K562 (cell line): ENCODE measurements around the gene EML5. TPM values are rescaled to one million over a fixed set of nuclear protein-coding genes. Genes with fewer than 3 reads are reported as not detected.

ENCODE experiments used
- ATF1 ChIP-seq, 2 experiments: fragments of 450-650 bp in 1 of 2; IDR thresholded peaks; 2 replicates each; pipeline ENCODE4 v1.6.1; 2016; ENCODE audit warnings: missing compliant biosample characterization in 1 of 2, missing genetic modification characterization in 1 of 2
- CREM ChIP-seq: IDR thresholded peaks from 2 replicates; pipeline ENCODE4 v1.6.1; 2014; ENCODE audit warnings: antibody characterized with exemption, low read depth
- DPF2 ChIP-seq: fragments of 450-650 bp; IDR thresholded peaks from 2 replicates; pipeline ENCODE4 v1.6.1; 2016
- FOXA1 ChIP-seq: fragments of 450-650 bp; IDR thresholded peaks from 2 replicates; pipeline ENCODE4 v1.6.1; 2016; ENCODE audit warnings: mild to moderate bottlenecking, borderline replicate concordance
- FOXA3 ChIP-seq, 2 experiments: fragments of 450-650 bp in 1 of 2; sonication (generic) in 1 of 2; formaldehyde crosslinking; IDR thresholded peaks in 1 of 2; conservative IDR thresholded peaks in 1 of 2; 2 replicates each; pipeline versions ENCODE4 v1.4.0 to v1.8.0; 2020 to 2022; ENCODE audit warnings: mild to moderate bottlenecking in 2 of 2, missing genetic modification reagents in 1 of 2
- KDM5B ChIP-seq: fragments of 200-600 bp; sonication (generic); IDR thresholded peaks from 2 replicates; pipeline ENCODE4 v1.6.1; 2012; ENCODE audit warnings: low read depth, mild to moderate bottlenecking, moderate library complexity, low read length, control low read depth, inconsistent platforms; ENCODE audit not compliant: insufficient replicate concordance
- L3MBTL2 ChIP-seq: fragments of 450-650 bp; IDR thresholded peaks from 2 replicates; pipeline ENCODE4 v1.6.1; 2016; ENCODE audit warnings: mild to moderate bottlenecking, moderate library complexity
- LEF1 ChIP-seq: fragments of 450-650 bp; IDR thresholded peaks from 2 replicates; pipeline ENCODE4 v1.6.1; 2016; ENCODE audit warnings: mild to moderate bottlenecking
- MAZ ChIP-seq, 2 experiments: fragments of 450-650 bp in 1 of 2; sonication (generic) in 1 of 2; formaldehyde crosslinking; IDR thresholded peaks in 1 of 2; conservative IDR thresholded peaks in 1 of 2; 2 replicates each; pipeline versions ENCODE4 v1.4.0 to v1.5.0; 2020; ENCODE audit warnings: mild to moderate bottlenecking in 1 of 2, missing genetic modification reagents in 1 of 2
- MTF1 ChIP-seq: fragments of 250-450 bp; sonication (Bioruptor Pico); IDR thresholded peaks from 2 replicates; pipeline ENCODE4 v1.9.0; 2021; ENCODE audit warnings: moderate library complexity, mild to moderate bottlenecking, inconsistent platforms, borderline replicate concordance
- MXI1 ChIP-seq: IDR thresholded peaks from 2 replicates; pipeline ENCODE4 v1.6.1; 2011; ENCODE audit warnings: low read depth, mild to moderate bottlenecking, improper control_type of control experiment, low read length
- NFIX ChIP-seq: fragments of 250-450 bp; sonication (Bioruptor Pico); IDR thresholded peaks from 2 replicates; pipeline ENCODE4 v1.4.0; 2020; ENCODE audit warnings: low read depth, mild to moderate bottlenecking, moderate library complexity
- NFXL1 ChIP-seq: fragments of 450-650 bp; formaldehyde crosslinking; IDR thresholded peaks from 2 replicates; pipeline ENCODE4 v1.4.0; 2021; ENCODE audit warnings: mild to moderate bottlenecking
- POLR3G ChIP-seq: IDR thresholded peaks from 2 replicates; pipeline ENCODE4 v1.6.1; 2011; ENCODE audit not compliant: insufficient read length, insufficient replicate concordance; ENCODE audit errors: extremely low read depth
- RBM22 ChIP-seq: fragments of 200-400 bp; formaldehyde crosslinking; IDR thresholded peaks from 2 replicates; pipeline ENCODE4 v1.6.1; 2018; ENCODE audit warnings: low read length, low read depth; ENCODE audit not compliant: poor library complexity, severe bottlenecking
- RFX5 ChIP-seq: IDR thresholded peaks from 2 replicates; pipeline ENCODE4 v1.6.1; 2011; ENCODE audit warnings: low read depth, mild to moderate bottlenecking, improper control_type of control experiment, low read length
- RNF2 ChIP-seq: sonication (generic); IDR thresholded peaks from 2 replicates; pipeline ENCODE4 v1.6.1; 2016
- SIX5 ChIP-seq, 2 experiments: IDR thresholded peaks; 2 replicates each; pipeline ENCODE4 v1.6.1; 2011; ENCODE audit warnings: low read length in 2 of 2, borderline replicate concordance in 1 of 2, low read depth in 1 of 2, mild to moderate bottlenecking in 1 of 2, moderate library complexity in 1 of 2; ENCODE audit not compliant: insufficient read depth in 1 of 2
- STAT5B ChIP-seq: fragments of 250-450 bp; sonication (Bioruptor Pico); IDR thresholded peaks from 2 replicates; pipeline ENCODE4 v1.8.0; 2021; ENCODE audit warnings: mild to moderate bottlenecking, inconsistent platforms
- ZNF239 ChIP-seq: fragments of 250-450 bp; sonication (Bioruptor Pico); IDR thresholded peaks from 2 replicates; pipeline ENCODE4 v1.4.0; 2020; ENCODE audit warnings: mild to moderate bottlenecking
- polyA plus RNA-seq, 8 experiments: library from polyadenylated mRNA; depleted of rRNA in 4 of 8; stranded (reverse) in 5 of 8; unstranded in 3 of 8; fragments of >200 nt; fragmentation: Nextera tagmentation in 2 of 8; fragmentation: Illumina TruSeq in 1 of 8; extraction: Ambion mirVana in 2 of 8; extraction: Trizol in 1 of 8; gene quantifications; 2 replicates each; pipeline versions ENCODE4 v1.2.1 to v1.2.3, GENCODE V29; 2011 to 2014; ENCODE audit warnings: inconsistent platforms in 1 of 8, missing spikeins in 1 of 8
- total RNA-seq, 7 experiments: library from RNA; depleted of rRNA in 6 of 7; stranded (reverse); fragments of >200 nt in 6 of 7; fragmentation: Illumina TruSeq in 2 of 7; extraction: Trizol in 2 of 7; gene quantifications; 2 replicates each; pipeline versions ENCODE4 v1.2.1 to v1.2.3, GENCODE V29; 2011 to 2021; ENCODE audit warnings: low replicate concordance in 1 of 7
- TF ChIP-seq, protein P1 (sequence below): fragments of 450-650 bp; IDR thresholded peaks from 2 replicates; pipeline ENCODE4 v1.7.0; 2016; ENCODE audit warnings: borderline replicate concordance
- TF ChIP-seq, protein P2 (sequence below): fragments of 450-650 bp; IDR thresholded peaks from one replicate; pipeline ENCODE4 v1.6.1; 2018; ENCODE audit warnings: mild to moderate bottlenecking, moderate library complexity; ENCODE audit not compliant: partially characterized antibody
- TF ChIP-seq, protein P3 (sequence below): fragments of 250-450 bp; sonication (Bioruptor Pico); IDR thresholded peaks from 2 replicates; pipeline ENCODE4 v1.8.0; 2021; ENCODE audit warnings: moderate library complexity, mild to moderate bottlenecking, inconsistent platforms
- TF ChIP-seq, protein P4 (sequence below): fragments of 450-650 bp; IDR thresholded peaks from 2 replicates; pipeline ENCODE4 v1.6.1; 2018; ENCODE audit warnings: mild to moderate bottlenecking, low read depth; ENCODE audit not compliant: partially characterized antibody

Gene EML5
- total and polyA plus RNA-seq, 9 of the 15 experiments (the other 6 are each of a cell fraction or from before 2014, with no cell fraction given), result 0.06 to 0.34 (median 0.22) TPM

DNA sequence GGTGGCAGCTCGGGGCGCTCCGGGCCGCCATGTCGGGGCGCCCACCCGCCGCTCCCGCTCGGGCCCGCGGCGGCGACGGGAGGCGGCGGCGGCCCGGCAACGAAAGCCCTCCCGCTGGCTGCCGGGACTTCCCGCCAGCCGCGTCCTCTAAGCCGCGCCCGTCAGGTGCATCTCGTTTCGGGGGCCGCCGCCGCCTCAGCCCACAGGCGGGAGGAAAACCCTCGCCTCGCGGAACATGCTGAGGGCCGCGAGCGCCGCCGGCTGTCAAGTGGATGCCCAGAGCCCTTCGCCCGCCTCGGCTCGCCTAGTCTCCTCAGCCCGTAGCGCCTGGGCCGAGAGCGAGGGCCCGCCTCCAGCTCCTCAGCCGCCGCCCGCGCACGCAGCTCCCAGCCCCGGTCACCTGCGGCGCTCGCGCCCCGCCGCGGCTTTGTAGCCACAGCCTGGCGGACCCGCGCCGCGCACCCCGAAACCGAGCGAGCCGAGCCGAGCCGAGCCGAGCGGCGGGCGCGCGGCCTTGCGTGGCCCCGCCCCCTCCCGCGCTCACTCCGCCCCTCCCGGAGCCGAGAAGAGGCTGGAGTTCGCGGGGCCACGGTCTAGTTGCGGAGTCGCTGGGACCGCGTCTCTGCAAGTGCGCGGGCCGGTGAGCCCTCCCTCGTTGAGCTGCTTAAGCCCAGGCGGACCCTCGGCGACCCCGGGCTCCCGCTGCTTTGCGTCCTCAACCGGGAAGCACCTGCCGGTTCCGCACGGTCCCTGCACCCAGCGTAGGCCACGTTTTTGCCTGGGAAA, at the start of gene EML5 (continued):
- TF ChIP-seq L3MBTL2, result peak; percentile 65; the same call in 1 of the 2 replicates
- peak; percentile 53 for TF ChIP-seq KDM5B
- TF ChIP-seq DPF2, result no peak
- TF ChIP-seq MXI1, result no peak
- TF ChIP-seq STAT5B, result no peak
- TF ChIP-seq RNF2, result no peak
- TF ChIP-seq, protein P1, sequence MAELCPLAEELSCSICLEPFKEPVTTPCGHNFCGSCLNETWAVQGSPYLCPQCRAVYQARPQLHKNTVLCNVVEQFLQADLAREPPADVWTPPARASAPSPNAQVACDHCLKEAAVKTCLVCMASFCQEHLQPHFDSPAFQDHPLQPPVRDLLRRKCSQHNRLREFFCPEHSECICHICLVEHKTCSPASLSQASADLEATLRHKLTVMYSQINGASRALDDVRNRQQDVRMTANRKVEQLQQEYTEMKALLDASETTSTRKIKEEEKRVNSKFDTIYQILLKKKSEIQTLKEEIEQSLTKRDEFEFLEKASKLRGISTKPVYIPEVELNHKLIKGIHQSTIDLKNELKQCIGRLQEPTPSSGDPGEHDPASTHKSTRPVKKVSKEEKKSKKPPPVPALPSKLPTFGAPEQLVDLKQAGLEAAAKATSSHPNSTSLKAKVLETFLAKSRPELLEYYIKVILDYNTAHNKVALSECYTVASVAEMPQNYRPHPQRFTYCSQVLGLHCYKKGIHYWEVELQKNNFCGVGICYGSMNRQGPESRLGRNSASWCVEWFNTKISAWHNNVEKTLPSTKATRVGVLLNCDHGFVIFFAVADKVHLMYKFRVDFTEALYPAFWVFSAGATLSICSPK, result no peak
- TF ChIP-seq, protein P2, sequence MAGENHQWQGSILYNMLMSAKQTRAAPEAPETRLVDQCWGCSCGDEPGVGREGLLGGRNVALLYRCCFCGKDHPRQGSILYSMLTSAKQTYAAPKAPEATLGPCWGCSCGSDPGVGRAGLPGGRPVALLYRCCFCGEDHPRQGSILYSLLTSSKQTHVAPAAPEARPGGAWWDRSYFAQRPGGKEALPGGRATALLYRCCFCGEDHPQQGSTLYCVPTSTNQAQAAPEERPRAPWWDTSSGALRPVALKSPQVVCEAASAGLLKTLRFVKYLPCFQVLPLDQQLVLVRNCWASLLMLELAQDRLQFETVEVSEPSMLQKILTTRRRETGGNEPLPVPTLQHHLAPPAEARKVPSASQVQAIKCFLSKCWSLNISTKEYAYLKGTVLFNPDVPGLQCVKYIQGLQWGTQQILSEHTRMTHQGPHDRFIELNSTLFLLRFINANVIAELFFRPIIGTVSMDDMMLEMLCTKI, result no peak
- TF ChIP-seq NFIX (CRISPR knock-in tag), result no peak
- no peak for TF ChIP-seq MTF1 (CRISPR knock-in tag)
- no peak for TF ChIP-seq ZNF239 (CRISPR knock-in tag)
- no peak for TF ChIP-seq SIX5 (IDR thresholded peaks at IDR 0.05; ENCODE audit: borderline replicate concordance in 1 of 2, insufficient read depth in 1 of 2, low read depth in 1 of 2, low read length in 2 of 2)
- TF ChIP-seq, protein P3, sequence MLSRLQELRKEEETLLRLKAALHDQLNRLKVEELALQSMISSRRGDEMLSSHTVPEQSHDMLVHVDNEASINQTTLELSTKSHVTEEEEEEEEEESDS (CRISPR knock-in tag), result no peak
- TF ChIP-seq, protein P4, sequence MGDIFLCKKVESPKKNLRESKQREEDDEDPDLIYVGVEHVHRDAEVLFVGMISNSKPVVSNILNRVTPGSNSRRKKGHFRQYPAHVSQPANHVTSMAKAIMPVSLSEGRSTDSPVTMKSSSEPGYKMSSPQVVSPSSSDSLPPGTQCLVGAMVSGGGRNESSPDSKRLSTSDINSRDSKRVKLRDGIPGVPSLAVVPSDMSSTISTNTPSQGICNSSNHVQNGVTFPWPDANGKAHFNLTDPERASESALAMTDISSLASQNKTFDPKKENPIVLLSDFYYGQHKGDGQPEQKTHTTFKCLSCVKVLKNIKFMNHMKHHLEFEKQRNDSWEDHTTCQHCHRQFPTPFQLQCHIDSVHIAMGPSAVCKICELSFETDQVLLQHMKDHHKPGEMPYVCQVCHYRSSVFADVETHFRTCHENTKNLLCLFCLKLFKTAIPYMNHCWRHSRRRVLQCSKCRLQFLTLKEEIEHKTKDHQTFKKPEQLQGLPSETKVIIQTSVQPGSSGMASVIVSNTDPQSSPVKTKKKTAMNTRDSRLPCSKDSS, result no peak
- TF ChIP-seq POLR3G, result no peak
- TF ChIP-seq CREM, result peak; percentile 31; the same call in 1 of the 2 replicates
- no peak for TF ChIP-seq ATF1 (CRISPR knock-in tag; IDR thresholded peaks at IDR 0.05)
- no peak for TF ChIP-seq ATF1 (tag; IDR thresholded peaks at IDR 0.05)
- peak in 1 of 2 experiments; percentile 52; a peak in 2 of 4 replicates for TF ChIP-seq MAZ (CRISPR knock-in tag; conservative IDR thresholded peaks at IDR 0.05 in 1 of 2, IDR thresholded peaks at IDR 0.05 in 1 of 2)
- no peak for TF ChIP-seq LEF1
- TF ChIP-seq FOXA1, result no peak
- TF ChIP-seq RBM22, result no peak
- TF ChIP-seq RFX5, result no peak
- no peak for TF ChIP-seq NFXL1 (CRISPR knock-in tag)
- TF ChIP-seq FOXA3 (CRISPR knock-in tag; conservative IDR thresholded peaks at IDR 0.05 in 1 of 2, IDR thresholded peaks at IDR 0.05 in 1 of 2), result no peak
